NT2/D1 (cell line): Measurements from ENCODE around the gene C14orf93.

Experiments
- SUZ12 ChIP-seq: IDR thresholded peaks from 2 replicates; pipeline ENCODE4 v1.6.1; 2011; ENCODE audit not compliant: insufficient read length, insufficient read depth; ENCODE audit errors: extremely low read depth
- YY1 ChIP-seq: IDR thresholded peaks from 2 replicates; pipeline ENCODE4 v1.6.1; 2011; ENCODE audit not compliant: insufficient read length, insufficient read depth
- ZNF274 ChIP-seq: IDR thresholded peaks from 2 replicates; pipeline ENCODE4 v1.6.1; 2011; ENCODE audit warnings: mild to moderate bottlenecking, low read depth, low read length

GRCh38 chr14:23049011-23049410 lies 39.1 kb upstream of the C14orf93 start:
- TF ChIP-seq ZNF274 (no peak), YY1 (no peak), SUZ12 (no peak)
